Medulla oblongata (tissue), 1 donor: Measurements from ENCODE around the gene AFF4.
"Not testable (repeated sequence)": the region's sequence is repeated elsewhere in the genome, so short reads cannot be mapped to it uniquely, and the experiment has no call there.

Source experiments
- DNase-seq: peaks from one replicate; pipeline ENCODE4 v3.0.0-alpha.2; 2015; ENCODE audit errors: extremely low spot score

The AFF4 gene

DNA sequence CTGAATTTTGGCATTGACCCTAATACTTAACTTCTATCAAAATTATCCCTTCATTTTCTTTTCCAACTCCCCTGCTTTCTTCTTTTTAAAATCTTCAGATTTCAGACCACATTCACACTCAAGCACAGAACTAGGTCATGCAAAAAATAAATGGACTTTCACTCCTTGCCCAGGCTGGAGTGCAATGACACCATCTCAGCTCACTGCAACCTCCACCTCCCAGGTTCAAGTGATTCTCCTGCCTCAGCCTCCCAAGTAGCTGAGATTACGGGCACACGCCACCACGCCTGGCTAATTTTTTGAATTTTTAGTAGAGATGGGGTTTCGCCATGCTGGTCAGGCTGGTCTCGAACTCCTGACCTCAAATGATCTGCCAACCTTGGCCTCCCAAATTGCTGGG, 108.4 kb downstream of the AFF4 start:
- not testable (repeated sequence) for DNase-seq

DNA sequence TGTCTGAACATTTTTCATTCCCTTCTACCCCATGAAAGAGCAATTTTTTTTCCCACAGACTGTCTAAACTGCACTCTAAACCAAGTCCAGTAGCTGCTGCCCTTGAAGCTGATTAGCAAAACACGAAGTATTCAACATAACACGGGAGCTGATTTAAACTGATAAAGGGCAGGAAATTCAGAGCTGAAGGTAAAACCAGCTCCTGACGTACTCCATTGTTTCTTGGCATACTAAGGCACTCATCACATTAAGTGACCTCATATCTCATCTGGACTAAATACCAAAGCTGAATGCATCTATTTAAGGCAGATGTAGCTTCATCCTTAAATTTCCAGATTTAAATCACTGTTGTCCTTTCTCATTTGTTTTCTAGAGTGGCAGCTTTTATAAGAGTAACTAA, 109.1 kb downstream of the AFF4 start:
- no peak for DNase-seq

DNA sequence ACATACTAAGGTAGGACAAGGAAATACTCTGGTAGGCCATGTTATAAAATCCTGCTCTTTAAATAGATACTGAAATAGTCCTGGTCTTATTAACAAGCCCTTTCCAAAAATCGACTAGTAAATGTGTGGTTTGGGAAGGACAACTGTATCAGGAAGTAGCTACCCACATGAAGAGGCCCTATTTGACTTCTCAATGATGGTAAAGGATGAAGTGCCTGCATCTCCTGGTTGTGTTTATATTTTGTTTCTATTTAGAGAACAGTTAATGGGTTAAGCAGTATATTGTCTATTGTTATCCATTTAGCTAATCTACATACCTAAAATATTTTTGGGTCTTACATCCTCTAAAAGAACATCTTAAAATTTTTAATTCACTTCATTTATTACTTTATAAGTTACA, 109.6 kb downstream of the AFF4 start:
- DNase-seq: no peak

DNA sequence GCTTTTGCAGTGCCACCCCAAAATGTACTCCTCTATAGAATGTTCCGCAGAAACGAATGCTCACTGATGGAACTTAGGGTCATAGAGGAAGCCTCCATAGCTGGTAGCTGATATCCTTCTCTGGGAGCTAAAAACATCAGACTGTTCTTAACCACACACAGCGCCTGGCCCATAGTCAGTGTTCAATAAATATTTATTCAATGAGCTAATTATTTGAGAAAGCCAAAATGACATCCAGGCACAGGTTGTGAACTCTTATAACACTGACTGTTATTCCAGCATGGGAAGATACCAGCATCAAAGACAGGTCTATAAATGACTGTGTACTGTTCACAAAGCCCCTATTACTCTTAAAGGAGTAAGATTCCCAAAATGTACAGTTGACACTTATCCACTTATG, 110.1 kb downstream of the AFF4 start:
- DNase-seq: no peak

DNA sequence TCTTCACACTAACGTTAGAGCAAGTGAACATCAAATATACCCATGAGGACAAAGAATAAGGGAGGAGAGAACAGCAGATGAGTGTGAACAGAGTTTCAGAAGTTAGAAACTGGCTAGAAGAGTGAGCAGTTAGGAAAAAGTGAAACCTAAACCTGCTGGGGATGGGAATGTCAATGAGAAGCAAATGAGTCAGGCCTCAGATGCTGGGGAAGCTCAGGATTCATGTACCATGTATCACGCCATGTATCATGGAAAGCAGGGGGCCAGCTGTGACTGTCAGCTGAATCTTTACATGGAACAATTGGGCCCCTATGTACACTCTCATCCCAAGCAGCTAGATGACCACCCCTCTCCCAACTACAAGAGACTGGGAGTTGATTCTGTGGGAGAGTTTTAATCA, 113.4 kb downstream of the AFF4 start:
- no peak for DNase-seq

DNA sequence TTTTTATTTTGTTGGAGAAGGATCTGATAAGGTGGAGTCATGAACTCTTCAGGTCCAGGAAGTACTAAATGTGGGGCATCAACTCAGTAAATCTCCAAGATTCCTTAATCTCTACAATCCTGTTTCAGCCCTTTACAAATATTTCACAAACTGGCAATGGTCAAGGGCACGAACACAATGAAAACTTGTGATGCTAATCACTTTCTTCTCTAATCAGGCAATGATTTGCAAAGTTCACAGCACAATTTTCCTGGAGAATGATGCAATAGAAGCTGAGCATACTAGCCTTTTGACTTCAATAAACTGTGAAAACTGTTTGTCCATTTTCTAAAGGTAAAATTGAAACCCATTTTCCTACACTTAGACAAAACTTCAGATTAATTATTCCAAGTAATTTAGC, 114.1 kb downstream of the AFF4 start:
- no peak for DNase-seq

DNA sequence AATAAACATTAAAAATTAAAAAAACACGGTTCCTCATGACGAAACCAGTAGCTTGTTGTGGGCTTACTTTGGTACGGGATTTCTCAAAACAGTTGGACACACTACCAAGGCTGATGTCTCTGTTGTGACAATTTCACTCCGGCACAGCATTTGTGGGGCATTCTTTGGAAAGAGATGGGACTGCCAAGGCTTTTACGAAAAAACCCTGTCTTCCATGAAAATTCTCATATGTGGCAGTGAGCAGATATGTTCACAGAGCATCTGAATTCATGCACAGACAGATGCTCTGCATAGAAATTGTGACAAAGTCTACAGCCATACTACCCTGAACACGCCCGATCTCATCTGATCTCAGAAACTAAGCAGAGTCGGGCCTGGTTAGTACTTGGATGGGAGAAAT, 115.2 kb downstream of the AFF4 start:
- no peak for DNase-seq

DNA sequence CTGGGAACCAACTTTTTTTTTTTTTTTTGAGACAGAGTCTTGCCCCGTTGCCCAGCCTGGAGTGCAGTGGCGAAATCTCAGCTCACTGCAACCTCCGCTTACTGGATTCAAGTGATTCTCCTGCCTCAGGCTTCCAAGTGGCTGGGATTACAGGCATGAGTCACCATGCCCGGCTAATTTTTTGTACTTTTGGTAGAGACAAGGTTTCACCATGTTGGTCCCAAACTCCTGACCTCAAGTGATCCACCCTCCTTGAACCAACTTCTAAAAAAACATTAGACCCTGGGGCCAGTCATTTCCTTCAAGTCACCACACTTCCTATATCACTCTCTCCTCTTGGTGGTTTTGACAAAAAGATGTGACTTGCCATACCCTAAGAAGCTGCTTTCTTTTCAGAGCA, 122.1 kb downstream of the AFF4 start:
- DNase-seq: no peak

DNA sequence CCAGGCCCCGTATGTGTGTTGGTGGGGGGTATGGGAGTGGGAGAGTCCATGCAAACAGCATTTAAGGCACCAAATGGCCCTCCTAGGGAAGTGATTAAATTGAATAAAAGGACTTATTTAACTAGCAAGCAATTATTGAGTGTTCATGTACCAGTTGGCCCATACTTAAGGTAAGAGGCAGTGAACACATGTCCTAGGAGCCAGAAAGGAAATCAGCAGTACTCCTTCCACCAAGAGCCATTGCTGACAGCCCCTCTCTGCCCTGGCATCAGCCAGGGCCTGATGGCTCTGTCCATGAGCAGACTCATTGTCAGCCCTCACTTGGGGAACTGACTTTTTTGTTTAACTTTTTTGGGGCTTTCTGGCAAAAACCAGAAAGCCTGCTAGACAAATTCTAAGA, 122.5 kb downstream of the AFF4 start:
- DNase-seq: no peak

DNA sequence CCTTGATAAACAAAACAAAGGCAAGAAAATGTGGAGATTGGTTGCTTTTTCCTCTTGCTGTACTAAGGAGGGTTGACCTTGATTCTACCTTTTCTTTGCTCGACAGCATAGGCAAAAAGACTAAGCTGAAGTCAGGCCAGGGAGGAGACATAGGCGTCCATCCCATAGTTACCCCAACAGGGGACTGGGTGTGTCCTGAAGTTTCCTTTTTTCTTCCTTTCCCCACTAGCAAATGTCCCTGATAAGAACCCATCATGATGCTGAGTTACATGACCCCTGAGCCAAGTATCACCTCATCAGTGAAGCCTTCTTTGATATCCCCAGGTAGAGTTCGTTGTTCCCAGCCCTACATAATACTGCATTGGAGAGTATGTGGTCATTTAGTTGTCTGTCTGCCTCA, 123.1 kb downstream of the AFF4 start:
- no peak for DNase-seq

DNA sequence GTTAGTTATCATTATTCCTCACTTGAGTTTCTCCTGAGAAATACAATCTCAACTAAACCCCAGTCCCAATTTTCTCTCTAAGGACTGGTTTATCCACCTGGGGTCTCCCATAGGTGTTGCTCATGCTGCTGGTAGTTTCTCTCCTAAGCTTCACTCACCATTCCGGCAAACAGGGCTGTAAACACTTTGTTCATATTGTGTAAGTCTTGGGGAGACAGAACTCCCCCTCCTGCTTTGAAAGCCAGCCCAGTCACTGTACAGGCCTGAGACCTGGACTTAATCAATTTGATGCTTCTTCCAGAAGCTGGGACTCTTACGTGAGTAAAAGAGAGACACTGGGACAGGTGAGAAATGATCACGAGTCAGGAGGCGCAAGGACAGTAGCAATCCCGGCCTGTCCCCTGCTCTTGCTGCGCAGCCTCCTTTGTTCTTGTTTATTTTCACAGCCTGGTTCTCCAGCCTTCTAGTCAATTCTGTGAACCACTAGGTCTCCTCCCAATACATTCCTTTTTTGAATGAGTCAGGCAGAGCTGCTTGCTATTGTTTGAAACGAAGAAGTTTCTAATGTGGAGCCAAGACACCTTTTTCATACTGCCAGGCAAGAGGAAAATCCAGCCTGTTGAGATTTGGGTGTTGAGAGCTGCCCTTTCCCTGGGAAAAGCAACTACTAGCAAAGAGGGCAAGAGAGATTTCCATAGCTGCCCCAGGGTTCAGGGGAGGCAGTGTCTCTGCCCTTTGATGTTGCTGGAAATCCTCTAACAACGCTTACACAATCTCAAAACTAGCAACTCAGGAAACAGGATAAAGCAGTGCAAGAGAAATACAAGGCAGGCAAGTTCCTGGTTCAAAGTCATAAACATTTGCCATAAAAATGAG, 123.8 kb downstream of the AFF4 start:
- no peak for DNase-seq

DNA sequence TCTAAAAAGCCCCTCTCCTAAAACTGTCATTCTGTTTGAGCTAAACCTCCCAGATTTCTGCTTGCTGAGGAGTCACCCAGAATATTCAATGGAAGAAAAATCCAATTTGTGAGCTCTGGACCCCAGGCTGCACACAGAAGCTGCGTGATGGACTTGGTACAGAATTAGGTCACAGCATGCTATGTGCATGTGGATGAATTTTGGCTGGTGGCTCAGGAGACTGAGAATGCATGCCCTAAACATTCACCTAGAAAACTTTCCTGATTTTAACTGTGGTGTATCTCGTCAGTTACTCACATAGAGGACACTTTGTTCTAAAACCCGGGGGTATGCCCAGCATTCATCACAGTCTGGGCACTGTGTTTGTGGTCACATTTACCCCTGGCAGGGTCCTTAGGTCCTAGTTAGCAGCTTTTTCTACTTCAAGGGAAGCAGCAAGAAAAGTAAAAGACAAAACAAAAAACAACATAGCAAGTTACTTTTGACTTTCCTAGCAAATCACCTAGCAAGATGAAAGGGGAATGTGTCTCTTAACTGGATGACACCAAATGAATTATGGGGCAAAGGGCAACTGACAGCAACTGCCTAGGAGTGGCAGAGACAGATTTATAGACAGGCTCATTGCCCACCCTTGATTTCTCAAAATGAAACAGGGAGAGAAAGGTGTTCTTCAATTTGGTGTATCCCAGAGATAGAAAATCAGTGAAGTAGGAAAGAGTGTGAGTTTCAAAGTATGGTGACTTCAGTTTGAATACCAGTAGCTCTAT, 124.7 kb downstream of the AFF4 start:
- DNase-seq: no peak

DNA sequence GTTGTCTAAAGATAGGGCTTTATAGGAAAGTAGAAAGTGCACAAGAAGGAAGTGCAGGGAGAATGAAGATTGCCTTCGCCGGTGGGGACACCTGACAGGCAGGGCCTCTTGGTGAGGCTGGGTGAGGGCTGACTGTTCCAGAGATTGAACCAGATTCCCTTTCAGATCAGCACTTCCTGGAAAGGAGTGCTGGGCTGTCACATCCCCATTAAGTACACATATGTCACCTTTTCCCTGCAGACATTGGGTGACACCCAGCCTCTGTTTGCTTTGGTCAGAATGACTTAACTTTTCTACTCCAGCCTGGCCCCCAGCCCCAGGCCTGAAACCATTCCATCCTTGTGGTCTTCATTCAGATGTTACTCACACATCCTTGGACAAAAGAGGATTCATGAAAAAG, 125.6 kb downstream of the AFF4 start:
- no peak for DNase-seq

DNA sequence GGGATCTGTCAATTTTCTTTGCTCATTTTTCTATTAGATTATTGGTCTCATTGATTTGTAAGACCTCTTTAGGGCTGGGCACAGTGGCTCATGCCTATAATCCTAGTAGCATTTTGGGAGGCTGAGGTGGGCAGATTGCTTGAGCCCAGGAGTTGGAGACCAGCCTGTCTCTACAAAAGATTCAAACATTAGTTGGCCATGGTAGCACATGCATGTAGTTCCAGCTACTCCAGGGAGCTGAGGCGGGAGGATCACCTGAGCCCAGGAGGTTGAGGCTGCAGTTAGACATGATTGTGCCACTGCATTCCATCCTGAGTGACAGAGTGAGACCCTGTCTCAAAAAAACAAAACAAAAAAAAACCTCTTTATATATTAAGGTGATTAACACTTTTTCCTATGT, 126.6 kb downstream of the AFF4 start:
- no peak for DNase-seq

DNA sequence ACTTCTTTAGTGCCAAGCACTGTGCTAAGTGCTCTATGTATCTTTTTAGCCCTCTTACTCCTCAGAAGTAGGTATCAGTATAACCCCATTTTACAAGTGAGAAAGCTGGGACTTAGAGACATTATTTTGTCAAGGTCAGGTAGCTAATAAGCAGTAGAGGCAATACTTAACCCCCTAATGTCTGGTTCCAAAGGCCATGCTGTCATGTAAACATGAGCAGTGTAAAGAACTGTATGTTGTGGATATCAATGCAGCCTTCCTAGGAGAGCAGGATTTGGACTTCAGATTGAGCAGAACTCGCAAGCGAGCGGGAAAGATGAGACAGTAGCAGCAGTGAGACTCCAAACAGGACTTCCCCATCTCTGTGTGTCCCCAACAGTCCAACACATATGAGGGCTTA, 129.4 kb downstream of the AFF4 start:
- no peak for DNase-seq

DNA sequence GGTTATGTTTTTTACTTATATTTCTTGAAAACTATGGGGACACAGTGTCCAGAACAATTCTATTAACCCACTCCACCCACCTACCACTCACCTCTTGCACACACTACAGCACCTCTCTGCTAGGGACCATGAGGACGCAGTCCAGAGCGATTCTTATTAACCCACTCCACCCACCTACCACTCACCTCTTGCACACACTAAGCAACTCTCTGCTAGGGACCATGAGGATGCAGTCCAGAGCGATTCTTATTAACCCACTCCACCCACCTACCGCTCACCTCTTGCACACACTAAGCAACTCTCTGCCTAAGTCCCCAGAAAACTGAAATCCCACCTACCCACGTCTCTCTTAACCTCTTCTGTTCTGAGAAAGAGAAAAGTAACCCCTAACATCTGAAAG, 130.8 kb downstream of the AFF4 start:
- no peak for DNase-seq

DNA sequence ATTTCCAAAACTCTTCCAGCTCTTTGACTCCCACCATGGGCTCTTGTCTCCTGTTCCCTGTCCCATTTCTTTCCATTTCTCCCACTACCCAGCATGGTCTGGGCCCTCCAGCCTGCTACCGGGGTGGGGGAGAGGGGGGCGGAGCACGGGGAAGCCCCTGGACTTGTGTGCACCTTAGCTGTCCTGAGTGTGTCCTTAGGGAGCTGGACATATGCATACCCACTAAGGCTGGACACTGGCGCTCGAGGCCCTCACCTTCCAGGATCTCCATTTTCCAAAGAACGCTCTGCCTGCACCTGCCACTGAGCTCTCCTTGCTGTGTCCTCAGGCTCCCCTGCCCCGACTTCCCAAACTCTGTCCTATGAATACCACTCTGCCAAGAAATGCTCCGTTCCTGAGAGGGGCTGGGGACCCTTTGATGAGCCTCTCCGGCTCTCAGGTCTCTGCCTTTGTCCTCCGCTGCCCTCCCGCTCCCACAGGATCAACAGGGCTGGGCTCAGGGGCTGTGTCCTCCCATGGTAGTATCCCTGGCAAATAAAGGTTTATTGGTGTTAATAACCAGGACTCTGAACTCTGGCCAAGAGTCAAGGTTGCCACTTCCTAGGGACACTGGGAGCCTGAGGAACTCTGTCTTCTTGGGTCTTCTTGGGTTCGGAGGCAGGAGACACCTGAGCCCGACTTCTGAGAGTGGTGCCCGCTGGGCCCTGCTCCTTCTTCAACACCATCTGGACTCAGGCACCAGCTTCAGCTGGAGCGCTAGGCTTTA, 132.2 kb downstream of the AFF4 start:
- DNase-seq: no peak

DNA sequence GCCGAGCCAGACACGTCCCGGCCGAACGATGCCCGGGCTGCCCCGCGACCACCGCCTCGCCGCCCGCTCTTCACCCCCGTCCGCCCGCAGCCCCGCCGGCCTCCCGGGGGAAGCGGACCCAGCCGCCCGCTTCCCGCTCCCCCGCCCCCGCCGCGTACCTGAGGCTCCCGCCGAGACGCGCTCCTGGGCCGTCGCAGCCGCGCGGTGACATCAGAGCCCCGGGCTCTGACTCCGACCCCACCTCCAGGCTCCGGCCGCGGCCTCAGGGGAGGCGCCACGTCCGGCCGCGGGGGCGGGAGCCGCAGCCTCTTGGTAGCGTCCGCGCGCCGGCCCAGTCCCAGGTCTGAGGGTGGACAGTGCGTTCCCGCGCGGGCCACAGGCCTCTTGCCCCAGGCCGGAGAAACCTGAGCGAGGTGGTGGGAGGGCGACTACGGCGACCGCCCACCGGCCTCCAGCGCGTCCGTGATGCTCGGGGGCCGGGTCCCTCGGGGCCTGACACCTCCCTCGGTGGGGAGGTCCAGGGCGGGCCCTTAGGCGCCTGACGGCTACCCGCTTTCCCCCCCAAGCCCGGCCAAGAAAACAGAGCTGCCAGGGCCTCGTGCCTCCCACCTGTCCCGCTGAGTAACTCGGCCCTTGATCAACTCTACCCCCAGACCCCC, 132.9 kb downstream of the AFF4 start, which contains the start of gene SHROOM1:
Gene SHROOM1, minus strand, starts transcription at position 212 of the 659 bp plus-strand sequence. CDS start 4,507 bp downstream, outside the sequence.
- DNase-seq: no peak

DNA sequence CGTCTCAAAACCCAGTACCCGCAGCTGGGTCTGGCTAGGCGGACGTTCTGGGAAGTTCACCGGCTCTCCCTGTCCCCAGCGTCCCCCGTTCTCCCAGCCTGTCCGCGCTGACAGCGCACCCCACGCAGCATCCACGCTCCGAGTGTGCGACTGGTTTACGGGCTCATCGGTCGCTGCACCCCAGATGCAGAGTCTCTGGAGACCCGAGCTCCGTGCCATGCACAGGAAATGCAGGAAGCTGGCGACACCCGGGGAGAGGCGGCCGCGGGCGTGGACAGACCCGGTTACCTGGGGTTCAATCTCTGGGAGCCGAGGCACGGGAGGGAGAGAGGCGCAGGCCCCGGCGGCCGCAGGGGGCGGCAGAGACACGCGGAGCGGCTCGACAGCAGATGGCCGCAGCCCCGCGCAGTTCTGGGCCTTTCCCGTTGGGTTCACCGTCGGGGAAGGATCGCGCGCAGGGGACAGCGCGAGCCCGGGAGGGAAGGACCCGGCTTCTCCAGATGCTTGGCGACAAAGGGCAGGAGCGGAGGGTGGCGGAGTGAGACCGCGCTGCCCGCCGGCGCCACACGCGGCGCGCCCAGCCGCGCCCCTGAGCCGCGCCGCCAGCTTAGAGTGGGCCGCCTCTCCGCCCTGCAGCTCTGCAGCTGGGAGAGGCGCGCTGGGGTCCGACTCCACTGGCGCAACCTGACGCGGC, 133.5 kb downstream of the AFF4 start:
- peak; percentile 80 for DNase-seq

DNA sequence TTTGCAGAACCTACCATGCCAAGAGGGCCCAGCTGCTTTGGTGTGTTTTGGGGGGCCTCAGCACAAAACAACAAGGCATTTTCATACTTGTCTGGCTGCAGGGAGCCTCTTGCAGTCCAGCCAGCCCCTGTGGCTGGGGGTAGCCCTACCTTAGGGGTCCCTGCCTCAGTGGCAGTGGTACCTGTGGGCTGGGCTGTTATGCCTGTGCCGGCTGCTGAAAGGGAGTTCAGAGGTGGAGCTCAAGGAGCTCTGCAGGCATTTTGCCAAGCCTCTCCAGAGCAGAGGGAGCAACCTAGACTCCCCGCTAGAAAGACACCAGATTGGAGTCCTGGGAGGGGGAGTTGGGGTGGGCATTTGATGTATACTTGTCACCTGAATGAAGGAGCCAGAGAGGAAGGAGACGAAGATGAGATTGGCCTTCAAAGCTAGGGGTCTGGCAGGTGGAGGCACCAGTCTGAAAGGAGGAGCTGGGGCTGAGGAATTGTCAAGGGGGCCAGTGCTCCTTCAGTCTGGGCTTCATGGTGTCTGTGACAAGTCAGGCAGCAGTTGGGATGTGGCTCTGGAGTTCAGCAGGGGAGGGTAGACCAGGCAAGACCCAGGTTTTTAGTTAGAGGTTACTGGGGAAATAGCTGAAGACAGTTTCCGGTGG, 134.5 kb downstream of the AFF4 start:
- DNase-seq: no peak
